Stimulated activated CD4-positive, alpha-beta T cell treated with anti-CD3 and anti-CD28 coated beads, Interleukin-15, amount 100 ng/mL, for 48 hours (primary cell): Measurements from ENCODE around the gene ARHGEF25.

Experiments
- DNase-seq, 2 donors: peaks; one replicate each; pipeline ENCODE4 v3.0.0-alpha.2; 2020; ENCODE audit warnings: low read depth in 2 of 2

ARHGEF25 gene

GRCh38 chr12:57621497-57622292, 10.5 kb downstream of the ARHGEF25 start:
- peak in 1 of 2 donors; percentile 44 for DNase-seq

- DNase-seq: no peak
Observed at GRCh38 chr12:57622293-57623245, 11.3 kb downstream of the ARHGEF25 start.

- DNase-seq: no peak
Observed at GRCh38 chr12:57623385-57623784, 12.2 kb downstream of the ARHGEF25 start.

- DNase-seq: no peak
Observed at GRCh38 chr12:57623811-57624390, 12.7 kb downstream of the ARHGEF25 start.

- no peak for DNase-seq
Observed at GRCh38 chr12:57624441-57625220, 13.4 kb downstream of the ARHGEF25 start.

GRCh38 chr12:57625261-57626032, 14.2 kb downstream of the ARHGEF25 start:
- DNase-seq: no peak

- DNase-seq: no peak
Observed at GRCh38 chr12:57626111-57626920, 15.1 kb downstream of the ARHGEF25 start.

- DNase-seq: no peak
Observed at GRCh38 chr12:57626921-57627445, 15.7 kb downstream of the ARHGEF25 start.

GRCh38 chr12:57627501-57628279, 16.5 kb downstream of the ARHGEF25 start:
- DNase-seq: no peak

GRCh38 chr12:57628280-57629191, 17.3 kb downstream of the ARHGEF25 start:
- no peak for DNase-seq

GRCh38 chr12:57629897-57630471, 18.7 kb downstream of the ARHGEF25 start:
- no peak for DNase-seq

GRCh38 chr12:57630891-57631433, 19.7 kb downstream of the ARHGEF25 start:
- no peak for DNase-seq

- DNase-seq: no peak
Observed at GRCh38 chr12:57631566-57632072, 20.4 kb downstream of the ARHGEF25 start.

GRCh38 chr12:57632073-57632957, 21.1 kb downstream of the ARHGEF25 start:
- no peak for DNase-seq

- peak; percentile 46 to 65 for DNase-seq
Observed at GRCh38 chr12:57632958-57633840, 22.0 kb downstream of the ARHGEF25 start, which contains the start of gene B4GALNT1. Gene B4GALNT1 (minus strand): TSS chr12:57633201. CDS start chr12:57632132, 1,069 bp downstream.
